Esophagus muscularis mucosa (tissue), 4 donors: ENCODE measurements around the gene PIK3CD.

Experiments
- EP300 ChIP-seq: sonication (generic); formaldehyde crosslinking; IDR thresholded peaks from one replicate; pipeline ENCODE4 v1.6.1; 2017; ENCODE audit warnings: antibody characterized with exemption
- POLR2A ChIP-seq: fragments of 450-650 bp; IDR thresholded peaks from one replicate; pipeline ENCODE4 v1.6.1; 2017; ENCODE audit warnings: antibody characterized with exemption, moderate library complexity, mild to moderate bottlenecking, low read depth
- POLR2AphosphoS5 ChIP-seq, 2 donors: sonication (generic); formaldehyde crosslinking; IDR thresholded peaks; one replicate each; pipeline ENCODE4 v1.6.1; 2017; ENCODE audit warnings: antibody characterized with exemption in 2 of 2
- TF ChIP-seq, protein P1 (sequence below), 3 experiments: fragments of 200-600 bp in 2 of 3; fragments of 450-650 bp in 1 of 3; sonication (generic) in 2 of 3; IDR thresholded peaks; one replicate each; pipeline ENCODE4 v1.5.1; 2017 to 2019; ENCODE audit warnings: antibody characterized with exemption in 3 of 3, mild to moderate bottlenecking in 2 of 3, moderate library complexity in 1 of 3

DNA sequence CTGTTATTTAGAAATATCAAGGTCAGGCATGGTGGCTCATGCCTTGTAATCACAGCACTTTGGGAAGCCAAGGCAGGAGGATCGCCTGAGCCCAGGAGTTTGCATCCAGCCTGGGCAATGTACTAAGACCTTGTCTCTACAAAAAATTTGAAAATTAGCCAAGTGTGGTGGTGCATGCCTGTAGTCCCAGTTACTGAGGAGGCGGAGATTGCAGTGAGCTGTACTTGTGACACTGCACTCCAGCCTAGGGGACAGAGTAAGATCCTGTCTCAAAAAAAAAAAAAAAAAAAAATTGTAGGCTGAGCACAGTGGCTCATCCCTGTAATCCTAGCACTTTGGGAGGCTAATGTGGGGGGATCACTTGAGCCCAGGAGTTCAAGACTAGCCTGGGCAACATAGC, 45.3 kb downstream of the PIK3CD start:
- TF ChIP-seq POLR2AphosphoS5 (IDR thresholded peaks at IDR 0.05) (no peak), POLR2A (no peak), EP300 (no peak)
- TF ChIP-seq, protein P1, sequence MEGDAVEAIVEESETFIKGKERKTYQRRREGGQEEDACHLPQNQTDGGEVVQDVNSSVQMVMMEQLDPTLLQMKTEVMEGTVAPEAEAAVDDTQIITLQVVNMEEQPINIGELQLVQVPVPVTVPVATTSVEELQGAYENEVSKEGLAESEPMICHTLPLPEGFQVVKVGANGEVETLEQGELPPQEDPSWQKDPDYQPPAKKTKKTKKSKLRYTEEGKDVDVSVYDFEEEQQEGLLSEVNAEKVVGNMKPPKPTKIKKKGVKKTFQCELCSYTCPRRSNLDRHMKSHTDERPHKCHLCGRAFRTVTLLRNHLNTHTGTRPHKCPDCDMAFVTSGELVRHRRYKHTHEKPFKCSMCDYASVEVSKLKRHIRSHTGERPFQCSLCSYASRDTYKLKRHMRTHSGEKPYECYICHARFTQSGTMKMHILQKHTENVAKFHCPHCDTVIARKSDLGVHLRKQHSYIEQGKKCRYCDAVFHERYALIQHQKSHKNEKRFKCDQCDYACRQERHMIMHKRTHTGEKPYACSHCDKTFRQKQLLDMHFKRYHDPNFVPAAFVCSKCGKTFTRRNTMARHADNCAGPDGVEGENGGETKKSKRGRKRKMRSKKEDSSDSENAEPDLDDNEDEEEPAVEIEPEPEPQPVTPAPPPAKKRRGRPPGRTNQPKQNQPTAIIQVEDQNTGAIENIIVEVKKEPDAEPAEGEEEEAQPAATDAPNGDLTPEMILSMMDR (IDR thresholded peaks at IDR 0.05), result no peak
